NOMO-1 (cell line): ENCODE results near the gene SERPINB1.
A peak's percentile ranks its signal among the peaks of the same experiment; 100 is the strongest.
"Not testable (repeated sequence)": the region's sequence is repeated elsewhere in the genome, so short reads cannot be mapped to it uniquely, and the experiment has no call there.

Experiments
- DNase-seq, 2 experiments: peaks; one replicate each; lab custom pipeline; 2025; ENCODE audit not compliant: unreplicated experiment in 2 of 2; lab: John Stamatoyannopoulos, UW

SERPINB1 gene

DNA sequence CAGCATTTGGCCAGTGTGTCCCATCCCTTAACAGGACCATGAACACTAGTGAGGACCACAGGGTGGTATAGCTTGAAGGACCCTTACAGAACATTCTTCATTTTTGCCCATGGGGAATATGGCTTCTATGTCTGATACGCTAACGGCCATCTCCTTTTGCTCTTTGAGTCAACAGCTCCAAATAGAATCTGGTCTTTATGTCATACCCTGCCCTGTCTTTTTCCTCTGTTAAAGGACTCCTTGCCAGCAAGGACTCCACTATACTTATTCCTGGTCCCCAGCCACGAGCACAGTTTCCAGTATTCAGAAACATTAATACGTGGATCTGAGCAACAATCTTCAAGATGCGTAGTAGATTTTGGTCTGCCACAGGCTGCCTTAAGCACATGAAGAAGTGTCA, 22.5 kb downstream of the SERPINB1 start:
- no peak for DNase-seq

DNA sequence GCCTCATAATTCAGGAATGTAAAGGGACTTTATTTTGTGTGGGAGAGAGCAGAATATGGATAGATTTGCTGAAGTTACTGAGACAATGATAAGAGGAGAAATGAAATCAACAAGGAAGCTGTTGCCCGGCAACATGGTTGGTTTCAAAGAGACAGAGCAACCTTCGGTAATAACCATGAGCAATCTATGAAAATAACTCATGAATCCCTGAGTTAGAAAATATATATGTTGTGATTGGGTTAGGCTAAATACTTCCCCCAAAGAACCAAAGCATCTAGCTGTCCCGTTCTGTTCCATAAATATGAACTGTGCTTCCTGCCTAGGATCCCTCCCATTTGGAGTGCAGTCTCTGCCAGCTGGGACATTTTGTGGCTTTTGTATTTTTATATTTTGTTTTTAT, 23.1 kb downstream of the SERPINB1 start:
- DNase-seq: peak in 1 of 2 experiments; percentile 30

DNA sequence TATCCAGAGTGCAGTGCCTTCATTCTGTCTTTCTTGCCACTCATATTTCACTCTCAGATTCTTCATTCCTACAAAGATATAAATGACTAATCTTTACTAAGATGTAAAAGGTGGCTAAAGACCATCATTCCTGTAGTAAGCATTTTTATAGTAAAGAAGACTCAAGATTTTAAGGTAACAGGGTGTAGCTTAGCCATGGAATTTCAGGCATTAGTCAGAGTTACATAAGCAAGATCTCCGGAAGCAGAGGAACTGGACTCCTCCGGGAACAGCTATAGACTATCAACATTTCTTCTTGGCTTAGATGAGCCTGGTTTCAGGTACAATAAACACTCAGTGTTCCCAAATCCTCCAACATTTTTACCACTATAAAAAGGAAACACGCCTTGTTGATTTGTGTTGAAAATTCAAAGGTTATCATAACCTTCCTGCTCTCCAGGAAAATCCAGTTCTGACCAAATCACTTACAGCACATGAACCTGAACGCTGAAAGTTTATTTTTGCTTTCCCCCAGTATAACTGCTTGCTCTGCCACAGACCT, 23.7 kb downstream of the SERPINB1 start:
- DNase-seq: no peak

DNA sequence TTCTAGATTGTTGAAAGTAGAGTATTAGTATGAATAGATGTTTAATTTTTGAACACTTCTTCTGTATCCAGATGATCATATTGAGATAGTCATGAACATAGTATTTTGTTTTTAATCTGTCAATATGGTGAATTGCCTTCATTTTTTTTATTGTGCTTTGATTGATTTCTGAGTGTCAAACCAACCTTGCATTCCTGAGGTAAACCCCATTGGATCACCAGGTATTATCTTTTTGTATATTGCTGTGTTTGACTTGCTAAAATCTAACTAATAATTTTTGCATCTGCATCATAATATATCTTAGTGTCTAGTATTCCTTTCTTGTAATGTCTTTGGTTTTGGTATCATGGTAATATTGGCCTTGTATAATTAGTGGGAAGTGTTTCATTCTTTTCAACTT, 25.5 kb downstream of the SERPINB1 start:
- DNase-seq: no peak

DNA sequence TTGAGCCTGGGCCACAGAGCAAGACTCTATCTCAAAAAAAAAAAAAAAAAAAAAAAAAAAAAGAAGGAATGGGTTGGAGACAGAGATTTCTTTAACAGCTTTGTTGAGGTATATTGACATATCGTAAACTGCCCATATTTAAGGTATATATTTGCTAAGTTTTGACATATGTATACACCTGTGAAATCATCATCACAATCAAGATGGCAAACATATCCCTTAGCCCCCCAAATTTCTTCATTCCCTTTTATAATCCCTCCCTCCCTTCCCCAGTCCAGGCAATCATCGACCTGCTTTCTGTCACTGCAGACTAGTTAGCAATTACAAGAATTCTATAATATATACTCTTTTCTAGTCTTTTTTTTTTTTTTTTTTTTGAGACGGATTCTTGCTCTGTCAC, 29.0 kb downstream of the SERPINB1 start:
- no peak for DNase-seq

DNA sequence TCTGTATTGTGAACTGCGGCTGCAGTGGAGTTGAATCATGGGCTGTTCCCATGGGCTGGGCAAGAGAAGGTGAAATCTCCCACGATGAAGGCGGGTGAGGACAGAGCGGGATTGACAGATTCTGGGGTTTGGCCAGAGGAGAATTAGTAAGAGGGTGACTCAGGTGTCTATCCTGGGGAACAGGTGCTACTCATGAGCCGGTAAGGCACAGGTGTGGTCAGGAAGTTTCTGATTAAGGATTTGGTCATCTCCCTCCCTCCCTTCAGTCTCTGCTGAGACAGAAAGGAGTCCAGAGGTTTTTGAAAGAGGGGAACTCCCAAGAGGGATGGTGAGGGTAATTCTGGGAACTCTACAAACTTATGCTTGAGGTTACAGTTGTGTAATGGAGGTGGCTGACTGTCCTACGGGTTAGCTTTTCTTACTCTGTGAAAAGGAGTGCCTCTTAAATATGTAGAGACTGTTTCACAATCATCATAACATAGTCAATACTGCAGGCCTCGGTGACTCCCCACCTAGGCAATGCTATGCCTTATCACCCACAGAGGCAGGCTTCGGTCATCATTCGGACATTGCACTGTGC, 31.5 kb downstream of the SERPINB1 start:
- peak; percentile 23 to 55 for DNase-seq

DNA sequence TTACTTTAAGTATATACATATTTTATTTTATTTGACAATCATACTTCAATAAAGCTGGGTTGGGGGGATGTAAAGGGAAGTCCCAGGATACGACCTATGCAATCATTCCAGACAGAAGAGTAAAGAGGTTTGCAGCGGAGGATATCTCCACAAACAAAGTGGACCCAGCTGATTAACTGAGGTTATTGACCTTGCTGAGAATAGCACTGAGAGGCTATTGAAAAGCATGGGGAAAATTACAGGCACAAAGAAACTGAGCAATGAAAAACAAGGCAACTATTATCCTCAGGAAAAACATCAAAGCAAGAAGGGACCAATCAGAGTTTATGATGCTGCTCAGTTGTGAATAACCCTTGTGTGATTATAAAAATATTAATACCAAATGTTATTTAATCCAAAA, 32.6 kb downstream of the SERPINB1 start:
- no peak for DNase-seq

GRCh38 chr6:2807342-2808090, 34.1 kb downstream of the SERPINB1 start:
- no peak for DNase-seq

DNA sequence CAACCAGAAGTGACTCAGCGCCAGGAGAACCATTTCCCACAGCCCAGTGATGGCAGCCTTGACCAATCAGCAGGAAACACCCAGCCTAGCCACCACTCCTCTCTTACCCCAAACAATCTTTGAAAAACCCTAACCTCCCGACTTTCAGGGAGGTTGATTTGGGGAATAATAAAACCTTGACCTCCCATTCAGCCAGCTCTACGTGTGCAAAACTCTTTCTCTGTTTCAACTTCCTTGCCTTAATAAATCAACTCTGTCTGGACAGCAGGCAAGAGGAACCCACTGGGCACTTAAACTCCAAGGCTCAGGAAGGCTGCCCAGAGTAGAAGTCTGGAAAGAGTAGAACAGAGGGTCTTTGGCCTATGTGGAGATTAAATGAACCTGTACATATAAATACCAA, 35.0 kb downstream of the SERPINB1 start:
- no peak for DNase-seq

DNA sequence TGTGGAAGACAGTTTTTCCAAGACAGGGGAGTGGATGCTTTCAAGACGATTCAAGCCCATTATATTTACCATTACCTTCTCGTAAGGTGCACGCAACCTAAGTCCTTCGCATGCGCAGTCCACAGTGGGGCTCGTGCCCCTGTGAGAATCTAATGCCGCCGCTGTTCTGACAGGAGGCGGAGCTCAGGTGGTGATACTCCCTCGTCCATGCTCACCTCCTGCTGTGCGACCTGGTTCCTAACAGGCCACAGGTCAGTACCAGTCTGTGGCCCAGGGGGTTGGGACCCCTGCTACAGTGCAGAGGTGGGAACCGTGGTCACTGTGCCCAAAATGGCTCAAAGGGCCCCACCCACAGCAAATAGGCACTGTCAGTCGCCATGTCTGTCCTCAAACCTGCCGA, 36.6 kb downstream of the SERPINB1 start:
- DNase-seq: no peak

- no peak for DNase-seq
Measured at GRCh38 chr6:2804516-2804915, 37.1 kb downstream of the SERPINB1 start.

- no peak for DNase-seq
Measured at GRCh38 chr6:2803731-2804429, 37.8 kb downstream of the SERPINB1 start.

GRCh38 chr6:2802521-2803060, 39.1 kb downstream of the SERPINB1 start:
- no peak for DNase-seq

GRCh38 chr6:2801687-2802086, 40.0 kb downstream of the SERPINB1 start:
- DNase-seq: not testable (repeated sequence)

GRCh38 chr6:2800552-2801316, 40.9 kb downstream of the SERPINB1 start:
- DNase-seq: no peak

DNA sequence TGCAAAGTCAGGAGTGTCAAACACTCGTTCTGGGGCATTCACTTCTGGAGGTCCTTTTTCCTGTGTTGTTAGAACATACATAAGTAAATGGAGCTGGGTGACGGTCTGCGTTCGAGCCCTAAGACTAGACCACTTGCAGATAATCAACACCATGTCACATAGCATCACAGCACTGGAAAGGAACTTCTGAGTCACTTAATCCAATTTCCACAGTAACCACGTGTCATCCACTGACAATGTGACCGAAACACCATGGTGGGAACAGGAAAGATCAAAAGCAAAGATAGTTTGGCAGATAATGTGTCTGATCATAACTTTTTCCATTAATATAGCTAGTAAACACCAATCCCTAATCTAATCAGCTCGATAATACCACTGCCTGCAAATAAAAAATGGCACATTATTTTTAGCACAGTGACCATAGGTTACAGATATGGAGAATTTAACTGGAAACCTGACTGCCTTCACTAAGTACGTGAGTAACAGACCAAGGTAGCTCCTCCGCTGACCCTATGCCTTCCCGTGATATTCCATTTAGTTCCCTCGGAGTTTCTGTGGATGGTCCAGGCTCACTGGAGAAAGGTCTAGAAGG, 41.6 kb downstream of the SERPINB1 start:
- DNase-seq: no peak

DNA sequence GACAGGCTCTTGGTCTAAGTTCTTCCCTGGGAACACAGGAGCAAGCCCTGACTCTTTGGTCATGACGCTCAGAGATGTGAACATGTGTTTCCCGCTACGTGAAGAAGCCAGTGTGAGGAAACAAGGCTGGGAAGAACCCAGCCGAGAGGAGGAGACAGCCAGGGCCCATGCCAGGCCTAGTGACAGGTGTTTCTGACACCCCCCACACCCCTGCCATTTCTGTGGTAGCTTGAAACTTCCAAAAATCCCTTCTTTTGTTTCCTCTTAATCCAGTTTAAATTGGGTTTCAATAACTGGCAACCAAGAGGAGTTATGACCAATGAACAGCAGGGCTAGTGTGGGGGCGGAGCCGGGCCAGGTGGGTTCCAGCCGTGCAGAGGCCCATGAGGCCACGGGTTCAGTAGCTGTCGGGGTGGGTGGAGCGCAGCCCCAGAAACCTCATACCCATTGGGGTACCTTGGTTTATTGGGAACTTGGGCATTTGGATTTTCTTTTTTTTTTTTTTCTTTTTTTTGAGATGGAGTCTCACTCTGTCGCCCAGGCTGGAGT, 43.0 kb downstream of the SERPINB1 start:
- no peak for DNase-seq

GRCh38 chr6:2797564-2798031, 44.1 kb downstream of the SERPINB1 start:
- DNase-seq: no peak

DNA sequence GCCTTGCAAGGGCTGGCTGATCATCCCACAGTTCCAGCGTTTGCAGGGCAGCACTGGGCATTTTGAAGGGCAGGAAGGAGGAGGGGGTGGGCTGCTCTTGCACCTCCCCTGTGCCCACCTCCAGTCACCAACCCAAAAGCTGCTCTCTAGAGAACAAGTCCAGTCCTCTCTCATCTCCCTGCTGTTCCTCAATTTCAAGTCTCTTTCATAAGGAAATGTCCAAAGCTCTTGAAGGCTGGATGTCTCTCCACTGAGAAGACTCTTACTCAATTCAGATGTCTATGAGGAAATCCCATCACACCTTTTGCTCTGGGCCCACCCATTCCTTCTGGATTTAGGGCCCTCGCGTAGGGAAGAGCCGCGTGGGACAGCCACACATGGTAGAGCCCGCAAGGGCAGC, 44.8 kb downstream of the SERPINB1 start:
- DNase-seq: peak; percentile 28 to 53

DNA sequence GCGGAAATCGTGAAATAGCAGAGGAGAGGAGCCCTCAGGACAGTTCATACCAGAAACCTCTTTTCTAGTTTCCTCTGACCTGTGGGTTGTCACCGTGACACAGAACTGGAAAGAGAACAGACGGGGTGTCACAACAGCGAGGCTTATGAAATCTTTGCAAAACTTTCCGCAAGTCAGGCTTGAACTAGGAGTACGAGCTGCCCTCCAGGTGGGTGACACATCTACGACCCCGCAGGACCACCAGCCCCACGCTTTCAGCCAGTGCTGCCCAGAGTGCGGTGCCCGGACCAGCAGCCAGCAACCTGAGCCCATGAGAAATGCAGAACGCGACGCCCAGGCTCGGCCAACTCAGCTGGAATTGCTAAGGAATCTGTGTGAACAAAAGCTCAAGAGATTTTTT, 45.7 kb downstream of the SERPINB1 start:
- DNase-seq: peak; percentile 82 to 92
